GM18508 (cell line): ENCODE measurements around the gene SPATA19.

Source experiments
- ATAC-seq: cut with Tn5 transposase; IDR thresholded peaks from one replicate; pipeline ENCODE4 v1.9.1; 2021; ENCODE audit warnings: moderate number of reproducible peaks; ENCODE audit not compliant: insufficient read depth, unreplicated experiment

SPATA19 gene

DNA sequence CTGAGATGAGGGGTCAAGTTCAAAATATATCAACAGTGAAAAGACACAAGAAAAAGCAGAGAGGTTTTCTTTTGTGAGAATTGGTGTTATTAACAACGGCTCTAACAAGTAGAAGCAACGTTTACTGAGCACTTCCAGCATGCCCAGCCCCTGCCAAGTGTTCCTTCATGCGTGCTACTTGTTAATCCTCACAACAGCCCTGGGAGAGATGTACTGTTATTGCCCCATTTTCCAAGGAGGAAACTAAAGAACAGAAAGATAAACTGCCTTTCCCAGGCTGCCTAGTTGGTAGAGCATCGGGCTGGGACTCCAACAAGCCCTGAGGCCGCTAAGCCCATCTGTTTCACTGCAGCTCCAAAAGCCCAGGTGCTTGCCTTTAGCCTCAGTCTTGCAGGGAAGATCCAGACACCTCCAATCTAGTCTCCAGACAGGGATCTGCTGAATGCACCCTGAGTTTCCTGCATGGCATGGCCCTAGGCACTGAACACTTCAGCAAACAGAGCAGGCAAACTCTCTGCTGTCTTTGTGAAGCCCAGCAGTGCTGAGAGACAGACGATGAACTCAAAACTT is 25.5 kb downstream of the SPATA19 start:
- ATAC-seq = no peak

DNA sequence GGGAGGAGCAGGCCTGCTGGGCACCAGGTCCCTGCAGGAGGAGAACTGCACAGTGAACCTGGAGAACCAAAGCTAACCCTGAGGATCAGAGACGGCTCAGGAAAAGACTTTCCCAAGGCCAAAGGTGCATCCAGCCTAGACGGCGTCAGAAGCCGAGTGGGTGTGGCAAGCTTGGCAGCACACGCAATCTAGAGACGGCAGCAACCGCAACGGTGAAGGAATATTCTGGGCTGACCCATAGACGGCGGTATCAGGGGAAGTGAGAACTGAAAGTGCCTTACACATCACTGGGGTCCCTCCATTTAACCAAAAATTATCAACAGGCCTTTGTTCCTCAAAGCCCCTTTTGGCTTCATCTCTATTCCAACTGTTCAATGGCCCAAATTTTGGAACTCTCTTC is 26.2 kb downstream of the SPATA19 start:
- ATAC-seq = no peak

DNA sequence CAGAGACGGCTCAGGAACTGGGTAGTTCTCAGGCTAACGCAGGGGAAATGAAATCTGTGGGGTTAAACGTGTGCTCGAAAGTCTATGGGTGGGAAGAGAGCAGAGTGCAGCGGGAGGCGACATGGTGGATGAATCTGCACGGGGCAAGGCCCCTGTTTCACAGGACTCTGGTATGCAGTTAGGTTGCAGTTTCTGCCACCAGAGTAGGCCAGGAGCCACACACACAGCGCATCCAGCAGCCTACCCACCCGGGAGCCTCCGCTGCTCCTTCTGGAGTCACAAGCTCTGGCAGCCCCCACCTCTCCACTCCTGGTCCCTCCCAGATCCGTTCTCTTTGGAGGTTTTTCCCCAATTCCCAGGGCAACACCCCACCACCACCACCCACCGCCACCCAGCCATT is 27.0 kb downstream of the SPATA19 start:
- ATAC-seq = no peak

DNA sequence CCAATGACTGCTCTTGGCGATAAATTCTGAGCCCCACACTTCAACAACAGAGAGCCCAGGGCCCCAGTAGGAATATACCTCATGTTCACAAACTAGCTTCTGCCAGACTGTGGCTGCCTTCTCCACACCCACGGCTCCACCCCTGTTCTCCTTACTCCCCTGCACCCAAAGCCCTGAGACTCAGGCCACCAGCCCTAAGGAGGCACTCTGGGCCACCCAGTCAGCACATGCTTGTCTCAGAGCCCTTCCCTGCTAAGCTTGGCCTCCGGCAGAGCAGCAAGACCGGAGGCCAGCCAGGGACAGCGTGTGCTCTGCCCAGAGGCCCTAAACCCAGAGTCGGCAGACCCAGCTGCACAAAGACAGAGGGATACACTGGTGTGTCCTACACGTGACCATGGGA is 27.9 kb downstream of the SPATA19 start:
- ATAC-seq = no peak

DNA sequence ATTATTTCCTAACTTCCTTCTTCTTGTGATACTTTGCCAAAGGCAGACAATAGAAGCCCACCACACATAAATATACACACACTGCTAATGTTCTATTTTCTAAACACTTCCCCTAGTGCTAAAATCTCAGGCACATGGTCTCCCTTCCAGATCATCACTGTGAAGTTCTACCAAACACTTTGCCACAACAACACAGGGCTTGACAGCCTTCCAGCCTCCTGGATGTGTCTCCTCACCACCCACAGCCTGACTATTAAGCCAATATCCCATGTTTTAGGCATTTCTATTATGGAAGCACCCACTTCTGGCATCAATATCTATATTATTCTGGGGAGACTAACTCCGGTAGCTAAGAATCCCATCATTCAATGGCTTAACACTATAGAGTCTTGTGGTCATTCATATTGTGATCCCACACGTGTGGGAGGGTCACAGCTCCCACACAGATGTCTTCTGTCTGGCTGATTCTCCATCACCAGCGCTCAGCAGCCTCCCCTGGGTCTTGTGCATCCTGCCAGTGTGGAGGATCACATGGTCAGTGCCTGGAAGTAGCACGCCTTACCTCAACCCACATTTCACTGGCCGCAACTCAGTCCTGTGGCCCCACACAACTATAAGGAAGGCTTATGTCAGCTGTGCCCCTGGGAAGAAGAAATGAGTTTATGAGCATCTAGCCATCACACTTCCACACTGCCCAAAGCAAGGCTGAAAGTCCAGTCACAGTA is 29.0 kb downstream of the SPATA19 start:
- no peak for ATAC-seq

DNA sequence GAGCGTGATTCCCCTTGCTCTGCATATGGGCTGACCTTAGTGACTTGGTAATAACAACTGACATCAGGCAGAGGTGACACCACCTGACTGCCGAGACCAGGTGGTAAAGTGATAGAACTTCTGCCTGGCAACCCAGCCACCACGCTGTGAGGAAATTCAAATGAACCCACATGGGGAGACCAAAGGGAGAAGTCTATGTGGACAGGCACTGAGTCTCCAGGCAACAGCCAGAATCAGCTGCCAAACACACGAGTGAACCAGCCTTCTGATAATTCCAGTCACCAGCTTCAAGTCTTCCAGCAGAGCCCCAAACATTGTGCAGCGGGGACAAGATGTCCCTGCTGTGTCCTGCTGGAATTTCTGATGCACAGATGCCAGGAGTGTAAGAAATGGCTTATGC is 29.7 kb downstream of the SPATA19 start:
- ATAC-seq = no peak

DNA sequence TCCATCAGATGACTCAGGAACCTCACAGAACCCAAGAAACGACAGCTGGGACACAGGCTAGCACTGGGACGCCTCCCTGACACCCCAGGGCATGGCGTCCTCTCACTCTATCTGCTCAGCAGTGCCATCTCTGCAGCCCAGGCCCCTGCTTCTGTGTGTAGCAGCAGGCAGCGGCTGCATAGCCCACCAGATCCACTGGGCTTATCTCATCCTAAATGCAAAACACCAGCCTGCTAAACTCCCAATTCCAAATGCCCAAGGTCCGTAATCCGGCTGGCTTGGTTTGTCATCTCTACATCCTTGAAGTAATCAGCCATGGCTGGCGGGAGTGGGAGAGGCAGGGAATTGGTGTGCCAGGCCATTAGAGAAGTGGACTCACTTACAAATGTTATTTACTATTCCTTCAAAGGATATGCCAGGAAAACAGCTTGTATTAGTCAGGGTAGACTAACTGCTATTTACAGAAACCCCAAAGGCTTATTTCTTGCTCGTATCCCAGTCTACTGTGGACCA is 30.7 kb downstream of the SPATA19 start:
- ATAC-seq = no peak

DNA sequence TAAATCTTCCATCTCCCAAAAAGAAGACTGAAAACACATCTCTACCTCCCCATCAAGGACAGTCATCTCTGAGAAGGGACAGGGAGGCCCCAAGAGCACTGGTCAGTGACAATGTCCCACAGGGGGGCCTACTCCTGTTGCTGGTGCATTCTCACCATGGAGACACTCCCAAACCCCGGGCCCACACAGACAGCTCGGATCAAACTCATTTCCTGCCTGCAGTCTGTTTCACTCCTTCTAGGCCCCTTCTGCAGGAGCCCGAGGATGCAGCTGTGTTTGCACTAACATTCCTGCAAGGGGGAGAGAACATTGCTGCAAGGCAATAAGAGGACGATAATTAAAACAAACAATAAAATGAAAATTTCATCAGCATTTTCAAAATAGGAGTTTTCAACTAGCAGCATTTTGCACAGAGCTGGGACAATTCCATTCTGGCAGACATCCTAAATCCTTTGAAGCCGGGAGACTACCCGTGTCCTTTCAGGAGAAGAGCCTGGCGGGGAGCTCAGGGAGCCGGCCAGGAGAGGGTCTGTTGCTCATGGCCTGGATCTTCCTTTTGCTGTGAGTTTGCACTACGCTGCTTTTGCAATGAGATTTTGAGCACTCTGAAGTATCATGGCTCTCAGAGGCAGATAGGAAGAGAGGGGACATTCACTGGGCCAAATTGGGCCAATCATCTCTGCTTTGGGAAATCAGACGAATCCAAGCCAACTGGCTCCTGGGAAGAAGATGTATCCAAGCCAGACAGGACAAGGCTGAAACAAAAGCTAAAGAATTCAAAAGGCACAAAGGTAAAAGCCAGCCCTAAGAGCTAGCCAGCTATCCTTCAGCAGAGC is 33.2 kb downstream of the SPATA19 start:
- no peak for ATAC-seq

DNA sequence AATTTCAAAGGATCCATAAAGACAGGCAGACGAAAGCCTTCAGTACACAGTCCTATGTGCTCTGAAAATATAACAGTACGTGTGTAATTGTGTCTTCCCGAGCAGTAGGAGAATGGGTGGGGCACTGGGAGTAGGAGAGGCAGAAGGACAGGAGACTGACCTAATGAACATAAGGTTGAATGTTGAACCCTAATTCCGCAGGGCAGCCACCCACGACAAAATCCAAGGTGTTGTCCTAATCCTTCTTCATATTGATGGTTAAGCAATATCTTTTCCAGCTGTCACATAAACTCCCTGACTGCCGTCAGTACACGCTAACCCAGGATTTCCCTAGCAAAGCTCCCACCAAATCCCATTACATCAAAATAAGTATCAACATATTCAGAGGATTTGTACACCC is 34.5 kb downstream of the SPATA19 start:
- ATAC-seq = no peak

DNA sequence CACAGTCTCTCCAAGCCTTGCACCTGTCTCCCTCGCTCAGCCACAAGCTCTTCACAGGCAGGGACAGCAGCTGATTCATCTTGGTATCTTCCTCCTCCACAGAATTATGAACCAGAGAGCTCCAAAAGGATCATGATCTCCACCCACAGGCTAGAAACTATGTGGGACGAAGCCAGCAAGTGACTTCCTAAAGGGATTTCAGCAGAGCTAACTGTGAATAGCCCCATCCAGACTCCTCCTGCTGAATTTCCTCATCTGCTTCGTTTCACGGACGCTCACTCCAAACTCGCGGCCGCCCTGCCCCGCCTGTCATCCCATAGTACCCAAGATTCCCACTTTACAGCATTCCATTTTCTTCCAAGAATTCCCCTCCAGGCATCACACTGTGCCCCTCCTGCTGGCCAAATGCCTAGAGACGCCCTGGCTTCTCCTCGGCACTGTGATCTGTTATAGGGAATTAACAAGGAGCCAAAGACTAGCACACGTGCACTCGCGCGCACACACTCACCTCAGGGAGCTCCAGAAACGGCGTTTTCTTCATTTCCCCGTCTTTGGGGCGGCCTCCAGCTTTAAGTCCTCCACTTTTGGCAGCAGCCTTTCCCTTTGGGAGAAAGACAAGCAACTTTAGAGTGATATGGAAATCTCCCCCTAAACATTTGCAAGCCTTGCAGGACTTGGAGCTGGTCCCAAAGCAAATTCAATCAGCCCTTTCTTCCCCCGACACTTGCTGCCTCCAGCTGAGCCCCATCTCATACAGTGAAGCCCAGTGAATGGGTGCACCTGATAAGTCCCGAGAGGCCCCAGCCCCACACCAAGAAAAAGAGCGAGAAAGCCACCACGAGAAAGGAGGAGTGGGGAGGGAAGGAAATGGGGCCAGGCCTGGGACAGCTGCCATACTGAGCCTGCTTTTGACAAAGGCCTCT is 35.5 kb downstream of the SPATA19 start:
- no peak for ATAC-seq

DNA sequence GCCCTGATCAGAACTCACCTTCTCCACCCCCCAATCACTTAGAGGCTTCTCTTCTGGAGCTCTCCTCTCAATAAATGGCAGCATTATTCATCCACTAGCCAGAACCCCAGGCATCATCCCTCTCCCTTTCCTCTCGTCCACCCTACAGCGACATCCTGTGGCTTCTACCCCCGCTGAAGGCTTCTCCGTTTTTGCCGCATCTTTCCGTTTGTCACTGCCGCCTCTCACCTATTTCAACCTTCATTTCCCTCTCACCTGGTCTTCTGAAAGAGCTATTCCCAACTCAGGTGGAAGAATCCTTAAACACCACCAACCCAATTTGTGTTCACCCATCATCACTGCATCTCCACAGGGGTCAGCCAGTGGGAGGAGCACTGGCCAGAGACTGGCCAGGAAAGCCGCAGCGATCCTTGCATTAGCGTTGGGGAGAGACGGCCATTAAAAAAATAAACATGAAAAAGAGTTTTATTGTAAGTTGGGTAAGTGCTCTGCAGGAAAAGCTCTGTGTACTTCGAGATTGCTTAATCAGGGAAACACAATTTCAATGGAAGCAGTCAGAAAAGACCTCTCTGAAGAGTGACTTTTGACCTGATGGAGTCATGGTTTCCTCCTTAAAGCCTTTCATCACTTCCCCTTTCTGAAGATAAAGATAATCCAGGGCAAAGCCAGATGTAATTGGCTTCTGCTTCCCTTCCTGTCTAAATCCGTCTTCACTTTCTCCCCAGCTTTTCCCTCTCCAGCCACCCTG is 36.7 kb downstream of the SPATA19 start:
- ATAC-seq = no peak

DNA sequence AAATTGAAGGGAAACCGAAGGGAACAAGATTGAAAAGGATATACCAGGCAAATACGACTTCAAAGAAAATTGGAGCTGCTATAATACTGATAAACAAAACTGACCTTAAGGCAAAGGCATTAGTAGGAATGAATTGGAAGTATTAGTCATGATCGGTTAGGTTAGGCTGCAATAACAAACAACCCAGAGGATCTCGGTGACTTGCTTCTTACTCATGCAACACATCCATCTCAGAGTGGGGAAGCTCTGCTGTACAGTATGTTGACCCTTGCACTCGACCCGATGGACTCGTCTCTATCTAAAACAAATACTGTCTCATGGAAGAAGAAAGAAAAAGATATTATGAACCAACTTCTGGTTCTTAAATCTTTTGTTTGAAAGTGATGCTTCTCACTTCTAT is 42.3 kb downstream of the SPATA19 start:
- ATAC-seq = no peak

DNA sequence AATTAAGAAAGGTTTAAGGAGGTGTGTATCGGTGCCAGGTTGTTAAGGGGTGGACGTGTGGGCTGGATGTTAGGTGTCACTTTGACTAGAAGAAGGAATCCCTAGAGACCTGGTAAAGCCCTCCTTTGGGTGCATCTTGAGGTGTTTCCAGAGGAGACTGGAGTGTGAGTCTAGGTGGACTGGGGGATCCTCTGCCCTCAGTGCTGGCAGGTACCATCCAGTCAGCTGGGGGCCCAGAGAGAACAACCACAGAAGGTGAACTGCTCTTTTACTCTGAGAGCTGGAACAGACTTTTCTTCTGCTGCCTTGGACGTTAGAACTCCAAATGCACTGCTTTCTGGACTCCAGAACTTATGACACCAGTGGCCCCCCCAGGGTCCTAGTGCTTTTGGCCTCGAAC is 44.0 kb downstream of the SPATA19 start:
- ATAC-seq = no peak

DNA sequence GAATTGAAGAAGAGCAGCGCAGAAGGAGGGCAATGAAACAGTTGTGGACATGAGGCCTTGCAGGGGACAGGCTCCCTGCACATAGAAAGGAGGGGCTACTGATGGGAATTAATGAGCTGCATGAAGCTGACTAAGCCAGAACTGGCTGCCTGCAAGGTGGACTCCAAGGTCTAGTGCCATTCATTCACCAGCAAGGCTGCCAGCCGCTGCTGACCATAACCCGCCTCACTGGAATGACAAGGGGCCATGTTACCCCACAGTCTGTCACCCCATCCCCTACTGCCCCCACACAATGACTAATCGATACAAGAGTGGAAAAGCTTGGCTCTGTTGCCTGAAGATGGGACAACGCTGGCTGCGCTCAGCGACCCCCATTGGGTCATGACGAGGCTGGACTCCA is 44.6 kb downstream of the SPATA19 start:
- ATAC-seq = no peak

DNA sequence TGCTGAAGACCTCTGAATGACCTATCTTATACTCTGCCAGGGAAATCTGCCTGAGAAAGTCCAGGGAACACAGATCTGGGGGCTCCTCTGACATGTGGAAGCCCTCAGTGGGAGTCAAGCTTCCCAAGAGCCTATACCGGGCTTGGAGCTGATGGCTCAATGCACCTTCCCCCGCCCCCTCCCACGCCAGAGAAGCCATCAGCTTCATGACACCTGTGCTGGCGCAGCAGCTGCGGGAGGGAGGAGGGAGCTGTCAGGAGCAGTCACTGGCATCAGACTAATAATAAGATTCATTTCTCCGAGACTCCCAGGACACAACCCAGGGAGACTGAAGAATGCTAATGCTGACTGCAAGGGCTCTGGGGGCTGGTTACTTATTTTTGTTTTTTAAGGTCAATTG is 47.8 kb downstream of the SPATA19 start:
- ATAC-seq = no peak

DNA sequence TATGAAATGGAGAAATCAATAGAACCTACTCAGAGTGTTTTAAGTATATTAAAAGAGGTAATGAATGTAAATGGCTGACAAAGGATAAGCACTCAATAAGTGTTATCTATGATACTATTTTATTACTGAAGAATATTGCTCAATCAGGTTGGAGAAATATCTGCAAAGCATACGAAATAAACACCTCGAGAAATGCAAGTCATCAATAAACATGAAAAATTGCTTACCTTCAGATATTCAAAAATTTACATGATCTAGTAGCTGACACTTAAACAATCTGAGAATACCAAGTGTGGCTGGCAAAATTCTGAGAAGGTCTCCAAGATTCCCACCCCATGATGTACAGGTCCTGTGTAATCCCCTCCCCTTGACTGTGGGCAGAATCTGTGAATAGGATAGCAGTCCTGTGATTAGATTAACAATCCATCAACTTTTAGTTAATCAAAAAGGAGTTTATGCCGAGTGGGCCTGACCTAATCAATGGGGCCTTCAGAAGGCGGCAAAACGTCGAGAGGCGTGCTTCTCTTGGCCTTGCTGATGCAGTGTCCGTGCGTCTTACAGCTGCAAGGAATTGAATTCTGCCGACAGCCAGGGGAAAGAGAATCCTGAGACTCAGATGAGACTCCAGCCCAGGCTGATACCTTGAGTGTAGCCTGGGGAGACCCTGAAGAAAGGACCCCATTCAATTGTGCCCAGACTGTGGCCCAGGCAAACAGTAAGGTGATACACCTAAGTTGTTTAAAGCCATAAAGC is 49.1 kb downstream of the SPATA19 start:
- no peak for ATAC-seq

DNA sequence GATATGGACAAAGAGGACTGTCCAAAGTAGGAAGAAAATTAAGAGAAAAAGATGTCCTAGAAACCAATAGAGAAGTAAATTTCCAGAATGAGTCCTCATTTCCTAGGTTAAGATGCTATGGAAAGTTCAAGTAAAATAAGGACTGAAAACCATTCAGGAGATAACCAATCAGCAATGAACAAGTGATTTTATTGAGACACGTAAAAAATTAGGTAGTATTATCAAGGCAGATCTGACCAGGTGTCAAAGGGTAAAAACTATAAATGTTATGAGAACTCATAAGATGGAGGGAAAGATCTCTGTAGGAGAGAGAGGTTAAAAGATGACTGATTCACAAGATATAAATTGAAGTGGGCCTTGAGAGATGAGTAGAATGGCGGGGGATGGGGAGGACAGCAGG is 50.2 kb downstream of the SPATA19 start:
- ATAC-seq = no peak

DNA sequence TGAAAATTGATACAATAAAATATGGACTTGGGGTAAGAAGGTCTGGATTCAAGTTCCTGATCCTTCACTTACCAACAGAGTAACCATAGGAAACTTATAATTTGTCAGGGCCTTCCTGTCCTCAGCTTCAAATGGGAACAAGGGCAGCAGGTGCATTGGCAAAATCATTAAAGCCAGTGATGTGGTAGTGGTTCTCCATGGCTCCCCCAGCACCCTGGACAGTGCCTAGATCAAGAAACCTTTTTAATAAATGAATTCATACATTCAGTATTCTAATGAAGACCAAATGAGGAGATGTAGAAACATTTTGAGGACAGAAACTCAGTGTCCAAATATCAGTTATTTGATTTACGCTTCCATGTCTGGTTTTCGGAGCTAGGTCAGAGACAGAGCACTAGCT is 51.1 kb downstream of the SPATA19 start:
- ATAC-seq = no peak
